B cell (primary cell): ENCODE measurements around the gene IQGAP1. TPM values are rescaled to one million over a fixed set of nuclear protein-coding genes. Genes with fewer than 3 reads are reported as not detected.

Experiments
- ATAC-seq: fragments of 200-7000 bp; cut with Tn5 transposase; one replicate; pipeline ENCODE4 v1.10.0; 2021; ENCODE audit warnings: low read depth, mild to moderate bottlenecking, moderate number of reproducible peaks, moderate library complexity
- CTCF ChIA-PET: fragments of 350-600 bp; sonication (Branson Sonifier 250); formaldehyde crosslinking; loops from one replicate; lab custom pipeline; 2021; ENCODE audit warnings: antibody characterized with exemption, inconsistent platforms; lab: Charles Lee
- POLR2A ChIA-PET: fragments of 350-600 bp; sonication (Branson Sonifier 250); formaldehyde crosslinking; loops from one replicate; lab custom pipeline; 2021; ENCODE audit warnings: antibody characterized with exemption; lab: Charles Lee
- DNase-seq: peaks from one replicate; pipeline ENCODE4 v3.0.0; 2013
- H2AFZ ChIP-seq: 2 replicates; pipeline ENCODE4 v1.6.1; 2012; ENCODE audit warnings: mild to moderate bottlenecking, low read depth, low read length; ENCODE audit not compliant: insufficient read depth, poor library complexity, severe bottlenecking
- H3K27ac ChIP-seq, 2 donors: 1 replicate in 1 of 2; 2 replicates in 1 of 2; pipeline ENCODE4 v1.5.1; 2012 to 2013; ENCODE audit warnings: low read length in 2 of 2, mild to moderate bottlenecking in 2 of 2, moderate library complexity in 1 of 2
- H3K27me3 ChIP-seq, 4 experiments: fragments of 200-600 bp in 1 of 4; sonication (generic) in 1 of 4; replicated peaks in 1 of 4; 1 replicate in 2 of 4; 2 replicates in 2 of 4; pipeline versions ENCODE4 v1.6.1 to v1.7.0; 2013 to 2016; ENCODE audit warnings: low read length in 3 of 4, mild to moderate bottlenecking in 2 of 4, mixed read lengths in 1 of 4, moderate library complexity in 1 of 4; ENCODE audit not compliant: insufficient read depth in 4 of 4, control insufficient read depth in 3 of 4; ENCODE audit errors: control extremely low read depth in 1 of 4
- H3K36me3 ChIP-seq, 2 experiments: replicated peaks in 1 of 2; 1 replicate in 1 of 2; 2 replicates in 1 of 2; pipeline versions ENCODE4 v1.6.1 to v1.7.1; 2013; ENCODE audit warnings: low read length in 1 of 2; ENCODE audit not compliant: insufficient read depth in 2 of 2, control insufficient read depth in 1 of 2; ENCODE audit errors: control extremely low read depth in 1 of 2, extremely low read depth in 1 of 2
- H3K4me1 ChIP-seq, 2 donors: fragments of 200-600 bp in 1 of 2; sonication (generic) in 1 of 2; 1 replicate in 1 of 2; 2 replicates in 1 of 2; pipeline versions ENCODE4 v1.5.1 to v1.6.1; 2013 to 2017; ENCODE audit warnings: low read length in 2 of 2; ENCODE audit not compliant: control insufficient read depth in 2 of 2, insufficient read depth in 2 of 2
- H3K4me2 ChIP-seq: replicated peaks from 2 replicates; pipeline ENCODE3; 2012; ENCODE audit warnings: mild to moderate bottlenecking, low read depth, low read length; ENCODE audit not compliant: poor library complexity, severe bottlenecking
- H3K4me3 ChIP-seq, 5 experiments: fragments of 200-600 bp in 1 of 5; sonication (generic) in 1 of 5; 1 replicate in 3 of 5; 2 replicates in 2 of 5; pipeline versions ENCODE4 v1.5.1 to v1.7.0; 2011 to 2016; ENCODE audit warnings: low read length in 4 of 5, mild to moderate bottlenecking in 4 of 5, low read depth in 2 of 5, control low read depth in 1 of 5, moderate library complexity in 1 of 5; ENCODE audit not compliant: insufficient read depth in 1 of 5; ENCODE audit errors: control extremely low read depth in 1 of 5, extremely low read depth in 1 of 5
- H3K79me2 ChIP-seq: fragments of 200-600 bp; sonication (generic); one replicate; pipeline ENCODE4 v1.6.0; 2016; ENCODE audit warnings: low read length; ENCODE audit not compliant: control insufficient read depth, insufficient read depth
- H3K9ac ChIP-seq: fragments of 200-600 bp; sonication (generic); 2 replicates; pipeline ENCODE4 v1.6.1; 2017; ENCODE audit warnings: mild to moderate bottlenecking, low read length, moderate library complexity
- H3K9me3 ChIP-seq, 3 donors: one replicate each; pipeline versions ENCODE4 v1.6.1 to v1.7.1; 2013; ENCODE audit warnings: low read length in 2 of 3; ENCODE audit not compliant: control insufficient read depth in 2 of 3, insufficient read depth in 1 of 3; ENCODE audit errors: control extremely low read depth in 1 of 3
- H4K20me1 ChIP-seq: 2 replicates; pipeline ENCODE4 v1.6.0; 2012; ENCODE audit warnings: mild to moderate bottlenecking, low read length; ENCODE audit not compliant: insufficient read depth, control insufficient read depth, poor library complexity, severe bottlenecking
- H3K27ac Mint-ChIP-seq: one replicate; pipeline ENCODE4 v1.8.0; 2021; ENCODE audit warnings: mixed read lengths
- H3K27me3 Mint-ChIP-seq: one replicate; pipeline ENCODE4 v1.8.0; 2021; ENCODE audit warnings: mixed read lengths
- H3K4me1 Mint-ChIP-seq: one replicate; pipeline ENCODE4 v1.8.0; 2021; ENCODE audit warnings: mixed read lengths
- H3K4me3 Mint-ChIP-seq: one replicate; pipeline ENCODE4 v1.8.0; 2021; ENCODE audit warnings: mixed read lengths
- H3K9me3 Mint-ChIP-seq: one replicate; pipeline ENCODE4 v1.8.0; 2022; ENCODE audit warnings: mixed read lengths; ENCODE audit not compliant: insufficient read depth
- EZH2 ChIP-seq: IDR thresholded peaks from 2 replicates; pipeline ENCODE4 v1.6.1; 2012; ENCODE audit warnings: borderline replicate concordance, low read depth, mild to moderate bottlenecking, moderate library complexity, low read length; ENCODE audit not compliant: insufficient read depth, poor library complexity, severe bottlenecking
- WGBS: methylation state at CpG from one replicate; pipeline ENCODE4 v1.1.5; 2013; ENCODE audit warnings: missing lambda C conversion rate; ENCODE audit not compliant: insufficient coverage; 5-methylcytosine and 5-hydroxymethylcytosine counted together
- intact Hi-C: fragments of 100-400 bp; cut with micrococcal nuclease; formaldehyde crosslinking; loops from one replicate; pipeline ENCODE4 v1.10.0; 2022
- polyA plus RNA-seq: library from polyadenylated mRNA; depleted of rRNA; stranded (reverse); fragments of >200 nt; gene quantifications from 2 replicates; pipeline ENCODE4 v1.2.3, GENCODE V29; 2012
- total RNA-seq, 2 donors: library from RNA; stranded (reverse); fragments of 120-200 nt in 1 of 2; gene quantifications; 1 replicate in 1 of 2; 2 replicates in 1 of 2; pipeline versions ENCODE4 v1.2.3 to v1.2.4, GENCODE V29; 2013 to 2022
- TF ChIP-seq, protein P1 (sequence below): fragments of 200-600 bp; IDR thresholded peaks from one replicate; pipeline ENCODE4 v1.8.0; 2022; ENCODE audit warnings: antibody characterized with exemption, mild to moderate bottlenecking

IQGAP1 gene
- total and polyA plus RNA-seq, 2 donors (not counting 1 experiment from before 2014, with no cell fraction given) = 49.7 to 216 TPM

GRCh38 chr15:90432253-90432652, 44.2 kb downstream of the IQGAP1 start:
- H3K27ac ChIP-seq = no peak overlapping the region
- no peak overlapping the region for H3K9ac ChIP-seq
- peaks cover 13% of the 10 kb centered on the region for H3K79me2 ChIP-seq
- intact Hi-C loops = loop anchor here (5.0 to 10.0 kb wide), 2 partner anchors 35 to 47 kb away; partner anchors contain the start of gene IQGAP1
- H3K4me1 ChIP-seq = peaks cover 2 to 4% of the 10 kb centered on the region in 2 donors
- H2AFZ ChIP-seq = no peak overlapping the region
- no peaks in the 10 kb centered on the region for H3K9me3 Mint-ChIP-seq
- H3K4me3 ChIP-seq = no peak overlapping the region
- H3K36me3 ChIP-seq = peaks cover 0 to 76% of the 10 kb centered on the region in 2 experiments
- H3K27ac Mint-ChIP-seq = no peak overlapping the region
- no peaks in the 10 kb centered on the region for H3K9me3 ChIP-seq
- H3K27me3 Mint-ChIP-seq = no peaks in the 10 kb centered on the region
- no peaks in the 10 kb centered on the region for H3K27me3 ChIP-seq
- POLR2A ChIA-PET = no interaction called here
- H4K20me1 ChIP-seq = peaks cover 18% of the 10 kb centered on the region
- H3K4me2 ChIP-seq = no peak overlapping the region
- CTCF ChIA-PET = no interaction called here
- H3K4me3 Mint-ChIP-seq = no peak overlapping the region
- TF ChIP-seq, protein P1, sequence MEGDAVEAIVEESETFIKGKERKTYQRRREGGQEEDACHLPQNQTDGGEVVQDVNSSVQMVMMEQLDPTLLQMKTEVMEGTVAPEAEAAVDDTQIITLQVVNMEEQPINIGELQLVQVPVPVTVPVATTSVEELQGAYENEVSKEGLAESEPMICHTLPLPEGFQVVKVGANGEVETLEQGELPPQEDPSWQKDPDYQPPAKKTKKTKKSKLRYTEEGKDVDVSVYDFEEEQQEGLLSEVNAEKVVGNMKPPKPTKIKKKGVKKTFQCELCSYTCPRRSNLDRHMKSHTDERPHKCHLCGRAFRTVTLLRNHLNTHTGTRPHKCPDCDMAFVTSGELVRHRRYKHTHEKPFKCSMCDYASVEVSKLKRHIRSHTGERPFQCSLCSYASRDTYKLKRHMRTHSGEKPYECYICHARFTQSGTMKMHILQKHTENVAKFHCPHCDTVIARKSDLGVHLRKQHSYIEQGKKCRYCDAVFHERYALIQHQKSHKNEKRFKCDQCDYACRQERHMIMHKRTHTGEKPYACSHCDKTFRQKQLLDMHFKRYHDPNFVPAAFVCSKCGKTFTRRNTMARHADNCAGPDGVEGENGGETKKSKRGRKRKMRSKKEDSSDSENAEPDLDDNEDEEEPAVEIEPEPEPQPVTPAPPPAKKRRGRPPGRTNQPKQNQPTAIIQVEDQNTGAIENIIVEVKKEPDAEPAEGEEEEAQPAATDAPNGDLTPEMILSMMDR = no peak
- TF ChIP-seq EZH2 = no peak
- ATAC-seq (no peak), DNase-seq (no peak)
- whole genome bisulfite sequencing = no CpG with 5 or more reads among the region's 1 CpG
- peaks cover 18% of the 10 kb centered on the region for H3K4me1 Mint-ChIP-seq

DNA sequence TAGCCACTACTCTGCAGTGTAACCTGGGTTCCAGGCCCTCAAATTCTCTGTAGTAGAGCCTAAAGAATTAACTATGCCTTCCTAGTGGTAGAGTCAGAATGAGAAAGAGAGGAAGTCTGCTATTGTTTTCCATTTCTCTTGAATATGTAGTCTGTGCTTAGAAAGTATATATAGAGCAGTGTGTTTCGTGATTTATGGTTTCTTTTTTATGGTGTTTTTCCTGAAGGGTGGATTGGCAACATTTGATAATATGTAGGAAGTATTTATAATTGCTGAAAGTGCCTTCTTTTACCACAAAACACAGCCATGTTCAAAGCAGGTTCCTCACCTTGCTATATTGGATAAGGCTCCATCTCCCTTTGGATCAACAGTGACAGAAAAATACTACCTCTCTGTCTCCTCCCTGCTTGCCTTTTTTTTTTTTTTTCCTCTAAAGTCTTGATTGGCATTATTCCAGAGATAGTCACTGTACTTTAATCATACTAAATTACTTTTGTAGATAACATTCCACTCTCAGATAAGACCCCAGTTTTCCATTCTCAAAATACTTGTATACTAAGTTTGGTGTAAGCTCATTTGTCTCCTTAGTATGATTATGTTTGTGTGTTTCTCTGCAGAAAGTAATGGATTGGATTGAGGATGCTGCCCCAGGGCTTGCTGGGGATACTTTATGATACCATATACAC, 47.8 kb downstream of the IQGAP1 start:
- no peaks in the 10 kb centered on the region for H3K27me3 Mint-ChIP-seq
- H3K27ac ChIP-seq = no peak overlapping the region
- H3K4me3 ChIP-seq = no peak overlapping the region
- intact Hi-C loops = loop anchor here (10.0 kb wide), 1 partner anchor 51 kb away; the partner anchor contains the start of gene IQGAP1
- H3K9me3 Mint-ChIP-seq = no peaks in the 10 kb centered on the region
- no peak for TF ChIP-seq EZH2
- TF ChIP-seq, protein P1 = no peak
- peaks cover 13% of the 10 kb centered on the region for H3K4me1 Mint-ChIP-seq
- no peak overlapping the region for H3K27ac Mint-ChIP-seq
- H3K27me3 ChIP-seq = no peaks in the 10 kb centered on the region
- H3K4me2 ChIP-seq = no peak overlapping the region
- no peak overlapping the region for H3K9ac ChIP-seq
- H3K36me3 ChIP-seq = peaks cover 4 to 71% of the 10 kb centered on the region in 2 experiments
- ATAC-seq (no peak), DNase-seq (no peak)
- ChIA-PET POLR2A (no interaction called here), CTCF (interaction anchor here (1.2 kb wide), 1 partner anchor 116 kb away, joined by 3 read pairs; no protein-coding TSS in a partner anchor)
- peaks cover 15% of the 10 kb centered on the region for H4K20me1 ChIP-seq
- no CpG with 5 or more reads among the region's 1 CpG for WGBS
- no peaks in the 10 kb centered on the region for H3K9me3 ChIP-seq
- H3K4me3 Mint-ChIP-seq = no peak overlapping the region
- peaks cover 2 to 4% of the 10 kb centered on the region in 2 donors for H3K4me1 ChIP-seq
- H3K79me2 ChIP-seq = peaks cover 13% of the 10 kb centered on the region
- H2AFZ ChIP-seq = no peak overlapping the region
